ENCODE data around the gene FZD8.
"Not testable (repeated sequence)": the region's sequence is repeated elsewhere in the genome, so short reads cannot be mapped to it uniquely, and the experiment has no call there.

Gene FZD8, protein sequence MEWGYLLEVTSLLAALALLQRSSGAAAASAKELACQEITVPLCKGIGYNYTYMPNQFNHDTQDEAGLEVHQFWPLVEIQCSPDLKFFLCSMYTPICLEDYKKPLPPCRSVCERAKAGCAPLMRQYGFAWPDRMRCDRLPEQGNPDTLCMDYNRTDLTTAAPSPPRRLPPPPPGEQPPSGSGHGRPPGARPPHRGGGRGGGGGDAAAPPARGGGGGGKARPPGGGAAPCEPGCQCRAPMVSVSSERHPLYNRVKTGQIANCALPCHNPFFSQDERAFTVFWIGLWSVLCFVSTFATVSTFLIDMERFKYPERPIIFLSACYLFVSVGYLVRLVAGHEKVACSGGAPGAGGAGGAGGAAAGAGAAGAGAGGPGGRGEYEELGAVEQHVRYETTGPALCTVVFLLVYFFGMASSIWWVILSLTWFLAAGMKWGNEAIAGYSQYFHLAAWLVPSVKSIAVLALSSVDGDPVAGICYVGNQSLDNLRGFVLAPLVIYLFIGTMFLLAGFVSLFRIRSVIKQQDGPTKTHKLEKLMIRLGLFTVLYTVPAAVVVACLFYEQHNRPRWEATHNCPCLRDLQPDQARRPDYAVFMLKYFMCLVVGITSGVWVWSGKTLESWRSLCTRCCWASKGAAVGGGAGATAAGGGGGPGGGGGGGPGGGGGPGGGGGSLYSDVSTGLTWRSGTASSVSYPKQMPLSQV

DNA sequence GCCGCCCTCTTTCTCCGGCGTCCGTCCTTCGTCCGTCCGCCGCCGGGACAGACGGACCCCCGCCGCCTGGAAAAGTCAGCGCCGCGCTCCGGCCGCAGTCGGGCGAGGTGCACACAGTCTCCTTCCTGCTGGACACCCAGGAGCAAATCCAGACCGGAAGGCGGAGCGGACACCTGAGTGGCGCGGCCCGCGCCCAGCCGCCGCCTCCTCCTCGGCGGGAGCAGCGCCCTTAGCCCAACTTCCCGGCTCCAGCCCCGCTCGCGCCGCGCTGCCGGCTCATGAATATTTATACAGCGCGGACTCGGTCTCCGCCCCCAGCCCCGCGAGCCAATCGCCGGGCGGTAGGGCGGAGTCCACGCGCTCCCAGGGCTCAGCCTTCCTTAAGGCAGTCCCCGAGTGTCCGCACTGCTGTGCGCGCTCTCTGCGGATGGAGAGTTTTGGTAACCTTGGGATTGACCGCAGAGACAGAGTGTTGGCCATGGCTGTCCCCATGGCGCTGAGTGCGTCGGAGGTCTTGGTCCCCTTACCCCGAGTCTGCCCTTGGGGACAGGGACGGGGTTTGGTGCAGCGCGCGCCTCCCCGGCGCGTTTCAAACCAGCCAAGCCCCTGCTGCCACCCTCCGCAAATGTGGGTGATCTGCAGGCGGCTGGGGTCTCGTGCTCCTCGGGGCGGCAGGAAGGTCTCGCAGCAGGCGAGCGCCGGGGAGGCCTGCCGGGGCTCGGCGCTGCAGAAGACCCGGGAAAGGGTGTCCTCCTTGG, at the start of gene FZD8:
TSS of gene FZD8 (minus strand) at position 262 of the 758 bp plus-strand sequence. CDS start 867 bp downstream, outside the sequence.
- DNase-seq (ENCODE audit: low spot score), result peak; percentile 96

DNA sequence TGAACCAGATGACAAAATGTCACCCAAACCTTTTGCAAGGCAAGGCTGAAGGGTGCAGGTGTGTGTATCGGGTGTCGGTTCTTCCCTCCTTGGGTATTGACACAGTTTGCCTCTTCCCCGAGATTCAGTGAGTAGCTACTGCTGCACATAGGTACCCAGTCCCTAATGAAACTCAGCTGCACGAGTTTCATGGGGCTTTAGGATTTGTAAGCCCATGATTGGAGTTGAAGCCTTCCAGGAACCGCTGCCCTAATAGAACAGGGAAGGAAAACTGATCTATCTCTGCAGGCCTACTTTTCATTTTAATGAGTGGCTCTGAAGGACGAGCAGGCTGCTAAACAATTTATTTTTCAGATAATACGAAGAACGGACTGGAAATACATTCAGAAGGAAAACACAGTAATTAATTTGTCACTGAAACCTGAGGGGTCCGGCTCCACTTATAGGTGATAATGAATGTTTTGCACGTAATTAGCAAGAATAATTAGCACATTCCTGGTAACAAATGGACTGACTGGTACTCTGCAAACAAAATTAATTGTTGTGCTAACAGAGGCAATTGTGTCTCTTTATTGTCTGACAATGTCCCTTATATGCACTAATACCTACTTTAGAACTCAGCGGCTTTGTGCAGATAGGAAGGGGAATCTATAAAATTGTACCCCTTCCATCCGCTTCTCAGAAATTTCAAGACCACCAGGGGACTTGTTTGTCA, 49.6 kb upstream of the FZD8 start:
- no peak for DNase-seq (ENCODE audit: low spot score)

DNA sequence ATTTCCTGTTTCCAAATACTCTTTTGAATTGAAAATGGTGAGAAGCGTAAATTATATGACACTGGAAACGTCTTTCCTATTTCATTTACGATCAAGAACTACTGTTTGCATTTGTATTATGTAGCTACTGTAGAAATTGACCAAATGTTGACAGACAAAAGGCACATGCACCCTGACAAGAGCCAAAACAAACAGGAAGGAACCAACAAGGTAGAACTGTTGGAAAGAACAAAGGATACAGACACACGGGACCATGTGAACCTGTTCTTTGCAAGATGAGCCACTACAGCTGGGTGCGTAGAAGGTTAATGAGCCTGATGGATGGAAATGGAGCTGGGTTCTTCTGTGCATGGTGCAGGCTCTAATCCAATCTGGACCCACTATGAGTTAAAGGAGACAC, 48.4 kb upstream of the FZD8 start:
- DNase-seq (ENCODE audit: low spot score), result no peak

DNA sequence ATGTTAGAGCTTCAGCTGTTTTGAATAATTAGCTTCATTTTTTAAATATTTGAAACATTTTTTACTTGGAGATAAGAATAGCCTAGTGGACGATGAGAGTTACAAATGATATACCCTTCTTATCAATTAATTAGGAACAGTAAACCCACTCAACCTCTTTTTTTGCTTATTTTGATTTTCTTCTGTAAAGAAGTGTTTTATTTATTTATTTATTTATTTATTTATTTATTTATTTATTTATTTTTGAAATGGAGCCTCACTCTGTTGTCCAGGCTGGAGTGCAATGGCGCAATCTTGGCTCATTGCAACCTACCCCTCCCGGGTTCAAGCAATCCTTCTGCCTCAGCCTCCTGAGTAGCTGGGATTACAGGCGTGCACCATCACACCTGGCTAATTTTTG, 43.8 kb upstream of the FZD8 start:
- not testable (repeated sequence) for DNase-seq (ENCODE audit: low spot score)

- DNase-seq (ENCODE audit: low spot score), result no peak
Measured at GRCh38 chr10:35685402-35685801, 43.3 kb upstream of the FZD8 start.

GRCh38 chr10:35684586-35684985, 42.5 kb upstream of the FZD8 start:
- DNase-seq (ENCODE audit: low spot score), result no peak

- no peak for DNase-seq (ENCODE audit: low spot score)
Measured at GRCh38 chr10:35675846-35676245, 33.8 kb upstream of the FZD8 start.

GRCh38 chr10:35674843-35675242, 32.7 kb upstream of the FZD8 start:
- DNase-seq (ENCODE audit: low spot score), result no peak

DNA sequence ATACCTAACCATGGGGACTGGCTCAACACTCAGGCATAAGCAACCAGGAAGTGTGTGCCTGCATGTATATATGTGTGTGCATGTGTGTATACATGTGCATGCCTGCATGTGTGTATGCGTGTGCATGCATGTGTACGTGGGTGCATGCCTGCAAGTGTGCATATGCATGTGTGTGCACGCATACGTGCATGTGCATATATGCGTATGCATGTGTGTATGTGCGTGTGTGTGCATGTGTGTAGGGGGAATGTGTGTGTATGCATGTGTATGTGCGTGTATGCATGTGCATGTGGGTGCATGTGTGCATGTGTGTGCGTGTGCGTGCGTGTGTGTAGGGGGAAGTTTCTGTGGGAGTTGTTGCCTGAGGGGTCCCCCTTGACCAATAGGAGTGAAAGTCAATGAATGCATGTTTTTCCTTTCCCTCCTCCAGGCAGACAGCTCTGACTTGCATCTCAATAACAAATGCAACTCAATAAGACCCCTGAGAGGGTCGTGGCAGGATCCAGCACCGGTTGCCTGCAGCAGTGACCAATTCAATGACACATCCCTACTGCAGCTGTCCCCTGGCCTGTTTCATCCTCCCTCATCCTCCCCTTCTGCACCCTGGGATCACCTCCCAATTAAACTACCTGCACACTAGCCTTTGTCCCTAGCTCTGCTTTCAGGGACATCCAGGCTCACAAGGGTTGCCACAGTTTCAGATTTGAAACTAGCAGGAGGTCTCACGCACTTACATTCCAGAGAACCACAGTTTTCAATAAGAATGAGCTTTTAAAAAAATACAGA, 27.0 kb upstream of the FZD8 start:
- DNase-seq (ENCODE audit: low spot score), result no peak

DNA sequence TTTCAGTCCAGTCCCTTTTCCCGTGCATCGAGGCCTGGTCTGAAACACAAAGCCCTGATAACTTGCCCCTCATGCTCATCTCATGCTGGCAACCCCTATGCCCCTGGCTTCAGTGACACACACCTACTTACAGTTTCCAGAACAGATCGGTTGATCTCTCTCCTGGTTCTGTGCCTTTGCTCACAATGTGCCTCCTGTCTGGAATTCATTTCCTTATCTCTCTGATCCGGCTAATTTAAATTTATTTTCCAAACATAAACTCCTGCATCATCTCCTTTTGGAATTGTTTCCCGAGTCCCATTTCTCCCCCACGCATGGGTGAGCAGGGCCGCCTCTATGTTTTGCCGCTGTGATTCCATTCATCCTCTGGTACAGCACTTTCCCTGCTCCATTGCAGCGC, 25.9 kb upstream of the FZD8 start:
- DNase-seq (ENCODE audit: low spot score), result no peak

GRCh38 chr10:35667270-35667889, 25.3 kb upstream of the FZD8 start:
- DNase-seq (ENCODE audit: low spot score), result no peak

- no peak for DNase-seq (ENCODE audit: low spot score)
Measured at GRCh38 chr10:35661236-35661635, 19.1 kb upstream of the FZD8 start.

GRCh38 chr10:35659456-35659855, 17.4 kb upstream of the FZD8 start:
- no peak for DNase-seq (ENCODE audit: low spot score)

- DNase-seq (ENCODE audit: low spot score), result no peak
Measured at GRCh38 chr10:35657621-35658020, 15.5 kb upstream of the FZD8 start.

- DNase-seq (ENCODE audit: low spot score), result no peak
Measured at GRCh38 chr10:35652824-35653223, 10.7 kb upstream of the FZD8 start.

- DNase-seq (ENCODE audit: low spot score), result no peak
Measured at GRCh38 chr10:35650894-35651293, 8.8 kb upstream of the FZD8 start.

- DNase-seq (ENCODE audit: low spot score), result peak; percentile 16
Measured at GRCh38 chr10:35644050-35644950, 2.2 kb upstream of the FZD8 start.

DNA sequence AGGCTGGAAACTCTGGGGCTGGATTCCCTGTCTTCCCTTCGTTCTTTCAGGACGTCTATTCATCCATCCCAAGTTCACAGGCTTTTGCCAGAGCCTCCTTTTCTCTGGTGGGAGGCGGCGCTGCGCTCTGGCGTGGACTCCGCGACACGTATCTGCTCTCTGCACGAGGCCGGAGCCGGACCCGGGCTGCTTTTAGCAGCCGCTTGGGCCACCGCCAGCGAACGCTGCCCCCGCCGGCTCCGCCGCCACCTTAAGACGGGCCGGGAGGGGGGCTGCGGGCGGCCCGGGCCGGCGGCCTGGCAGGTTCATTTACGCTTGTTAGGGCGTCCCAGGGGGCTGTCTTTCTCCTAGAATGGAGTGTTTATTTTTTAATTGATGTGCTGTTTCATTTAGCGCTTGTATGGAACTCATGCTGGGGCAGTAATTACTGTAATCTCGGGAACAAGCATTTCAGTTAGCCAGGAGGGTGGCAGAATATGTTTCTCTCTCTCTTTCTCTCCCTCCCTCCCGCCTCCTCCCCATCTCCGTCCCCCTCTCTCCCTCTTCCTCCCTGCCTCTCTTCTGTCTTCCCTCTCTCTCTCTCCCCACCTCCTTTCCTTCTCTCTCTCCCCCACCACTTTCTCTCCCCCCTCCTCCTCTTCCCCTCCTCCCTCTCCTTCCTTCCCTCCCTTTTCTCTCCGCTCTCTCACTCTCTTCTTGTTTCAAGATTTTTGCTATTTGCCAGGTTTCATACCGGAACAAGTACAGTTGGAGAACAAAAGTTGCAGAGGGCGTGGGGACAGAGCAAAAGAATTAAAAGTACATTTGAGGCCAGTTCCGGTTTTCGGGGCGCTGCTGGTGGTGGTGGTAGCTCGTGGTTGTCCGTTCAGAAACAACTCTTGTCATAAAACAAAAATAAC, 1.3 kb upstream of the FZD8 start:
- DNase-seq (ENCODE audit: low spot score), result peak; percentile 72

DNA sequence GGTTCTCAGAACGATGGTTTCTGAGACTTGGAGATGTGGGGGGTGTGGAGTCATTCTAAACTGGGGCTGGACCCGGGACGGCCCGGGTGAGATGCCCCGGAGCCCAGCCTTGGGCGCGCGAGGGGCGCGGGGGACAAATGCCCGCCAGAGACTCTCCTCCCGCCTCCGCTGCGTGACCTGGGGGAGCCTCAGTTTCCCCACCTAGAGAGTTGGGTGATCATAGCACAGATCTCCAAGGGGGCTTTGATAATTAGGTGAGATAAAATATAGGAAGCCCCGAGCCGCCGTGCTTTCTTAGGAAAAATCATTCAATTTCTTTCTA, 658 bp upstream of the FZD8 start:
- DNase-seq (ENCODE audit: low spot score), result no peak

Measured in AG08396 (cell line).